Peyer's patch (tissue), 4 donors: ENCODE measurements around the gene IRGC. TPM values are rescaled to one million over a fixed set of nuclear protein-coding genes. Genes with fewer than 3 reads are reported as not detected.

Experiments
- DNase-seq, 3 donors: peaks; one replicate each; pipeline ENCODE4 v3.0.0-alpha.2; 2017 to 2019
- H3K27ac ChIP-seq, 4 donors: fragments of 200-600 bp; sonication (generic); one replicate each; pipeline ENCODE4 v1.5.1; 2016 to 2019
- H3K27me3 ChIP-seq, 2 donors: fragments of 200-600 bp; sonication (generic); one replicate each; pipeline ENCODE4 v1.5.1; 2019
- H3K36me3 ChIP-seq, 3 donors: fragments of 200-600 bp; sonication (generic); one replicate each; pipeline ENCODE4 v1.5.1; 2016 to 2019
- H3K4me1 ChIP-seq, 4 donors: fragments of 200-600 bp; sonication (generic); one replicate each; pipeline ENCODE4 v1.5.1; 2016 to 2019
- H3K4me3 ChIP-seq, 4 donors: fragments of 200-600 bp; sonication (generic); 1 replicate in 3 of 4; 2 replicates in 1 of 4; pipeline ENCODE4 v1.5.1; 2016 to 2019; ENCODE audit warnings: mild to moderate bottlenecking in 1 of 4
- H3K9me3 ChIP-seq, 4 donors: fragments of 200-600 bp; sonication (generic); one replicate each; pipeline ENCODE4 v1.5.1; 2016 to 2019; ENCODE audit warnings: mild to moderate bottlenecking in 1 of 4
- CTCF ChIP-seq, 6 experiments: fragments of 450-650 bp in 4 of 6; fragments of 200-600 bp in 2 of 6; sonication (generic) in 1 of 6; IDR thresholded peaks; one replicate each; pipeline ENCODE4 v1.5.1; 2017 to 2019; ENCODE audit warnings: antibody characterized with exemption in 6 of 6, mild to moderate bottlenecking in 3 of 6, moderate library complexity in 1 of 6
- POLR2A ChIP-seq, 2 donors: fragments of 450-650 bp; IDR thresholded peaks; one replicate each; pipeline ENCODE4 v1.5.1; 2017; ENCODE audit warnings: antibody characterized with exemption in 2 of 2, mild to moderate bottlenecking in 2 of 2, moderate library complexity in 2 of 2
- total RNA-seq, 4 donors: library from RNA; depleted of rRNA; stranded (reverse); fragments of >200 nt; gene quantifications; one replicate each; pipeline ENCODE4 v1.1.0, GENCODE V29; 2016

Gene IRGC
- total RNA-seq, 4 donors from 2014 or later, result not detected

DNA sequence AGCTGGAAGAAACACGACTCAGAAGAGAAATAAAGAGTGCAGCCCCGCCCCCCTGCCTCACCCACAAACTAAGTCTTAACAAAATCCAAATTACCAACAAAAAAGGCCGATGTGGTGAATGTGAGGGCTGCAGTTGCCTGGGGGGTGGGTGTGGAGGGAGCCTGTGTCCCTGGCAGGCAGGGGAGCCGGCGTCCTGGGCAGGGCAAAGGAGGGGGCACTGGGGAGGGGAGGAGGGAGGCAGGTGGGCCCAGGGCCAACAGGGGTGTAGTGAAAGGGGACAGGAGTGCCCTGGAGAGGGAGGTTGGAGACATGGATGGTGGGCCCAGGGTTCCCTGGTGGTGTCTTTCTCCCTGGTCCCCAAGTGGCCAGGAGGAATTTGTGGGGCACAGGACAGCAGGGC lies 4.0 kb downstream of the IRGC start:
- Histone ChIP-seq H3K27me3 (no peaks in the 10 kb centered on the region), H3K9me3 (no peaks in the 10 kb centered on the region), H3K36me3 (no peaks in the 10 kb centered on the region), H3K27ac (no peak overlapping the region), H3K4me3 (no peak overlapping the region), H3K4me1 (no peaks in the 10 kb centered on the region)
- DNase-seq, result no peak
- TF ChIP-seq CTCF (IDR thresholded peaks at IDR 0.05) (no peak), POLR2A (IDR thresholded peaks at IDR 0.05) (no peak)

DNA sequence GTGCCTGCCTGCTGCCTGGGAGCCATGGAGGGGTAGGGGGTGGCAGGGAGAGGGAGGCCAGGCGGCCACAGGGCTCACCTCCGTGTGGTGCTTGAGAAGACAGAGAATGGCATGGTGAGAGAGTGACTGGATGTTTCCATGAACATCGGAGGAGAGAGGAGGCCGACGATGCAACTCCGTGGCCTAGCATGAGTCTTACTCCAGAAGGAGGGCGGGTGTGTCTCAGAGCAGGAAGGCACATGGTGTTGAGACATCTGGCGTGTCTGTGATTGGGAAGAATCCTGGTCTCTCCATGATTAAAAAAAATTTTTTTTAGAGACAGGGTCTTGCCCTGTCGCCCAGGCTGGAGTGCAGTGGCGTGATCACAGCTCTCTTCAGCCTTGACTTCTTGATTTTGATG lies 5.1 kb downstream of the IRGC start:
- no peak for DNase-seq
- no peaks in the 10 kb centered on the region for H3K36me3 ChIP-seq
- H3K27me3 ChIP-seq, result no peaks in the 10 kb centered on the region
- no peaks in the 10 kb centered on the region for H3K9me3 ChIP-seq
- no peak overlapping the region for H3K4me3 ChIP-seq
- TF ChIP-seq POLR2A (IDR thresholded peaks at IDR 0.05) (no peak), CTCF (IDR thresholded peaks at IDR 0.05) (no peak)
- no peaks in the 10 kb centered on the region for H3K4me1 ChIP-seq
- no peak overlapping the region for H3K27ac ChIP-seq

- no peaks in the 10 kb centered on the region for H3K27me3 ChIP-seq
- no peak for TF ChIP-seq POLR2A (IDR thresholded peaks at IDR 0.05)
- no peak for TF ChIP-seq CTCF (IDR thresholded peaks at IDR 0.05)
Observed at GRCh38 chr19:43721469-43722048, 5.7 kb downstream of the IRGC start.

GRCh38 chr19:43723588-43723987 lies 7.7 kb downstream of the IRGC start:
- peak in 4 of 6 experiments; percentile 23 to 59 (median 52) for TF ChIP-seq CTCF (IDR thresholded peaks at IDR 0.05)
- no peak for TF ChIP-seq POLR2A (IDR thresholded peaks at IDR 0.05)
- no peaks in the 10 kb centered on the region for H3K4me1 ChIP-seq
- H3K27ac ChIP-seq, result no peak overlapping the region
- no peaks in the 10 kb centered on the region for H3K9me3 ChIP-seq
- DNase-seq, result no peak
- no peak overlapping the region for H3K4me3 ChIP-seq
- peaks cover 0 to 3% (median 0%) of the 10 kb centered on the region in 3 donors for H3K36me3 ChIP-seq
- H3K27me3 ChIP-seq, result no peaks in the 10 kb centered on the region

More at GRCh38 chr19:43721469-43722048, 5.7 kb downstream of the IRGC start:
- Histone ChIP-seq H3K27ac (no peak overlapping the region), H3K4me3 (no peak overlapping the region), H3K4me1 (no peaks in the 10 kb centered on the region), H3K9me3 (no peaks in the 10 kb centered on the region), H3K36me3 (no peaks in the 10 kb centered on the region)
- no peak for DNase-seq

- no peaks in the 10 kb centered on the region for H3K9me3 ChIP-seq
- H3K4me1 ChIP-seq, result no peaks in the 10 kb centered on the region
- peaks cover 0 to 9% (median 0%) of the 10 kb centered on the region in 3 donors for H3K36me3 ChIP-seq
- no peak overlapping the region for H3K27ac ChIP-seq
- H3K4me3 ChIP-seq, result no peak overlapping the region
- no peak for DNase-seq
- no peak for TF ChIP-seq POLR2A (IDR thresholded peaks at IDR 0.05)
- TF ChIP-seq CTCF (IDR thresholded peaks at IDR 0.05), result no peak
- H3K27me3 ChIP-seq, result no peaks in the 10 kb centered on the region
Observed at GRCh38 chr19:43724896-43725295, 9.0 kb downstream of the IRGC start.

DNA sequence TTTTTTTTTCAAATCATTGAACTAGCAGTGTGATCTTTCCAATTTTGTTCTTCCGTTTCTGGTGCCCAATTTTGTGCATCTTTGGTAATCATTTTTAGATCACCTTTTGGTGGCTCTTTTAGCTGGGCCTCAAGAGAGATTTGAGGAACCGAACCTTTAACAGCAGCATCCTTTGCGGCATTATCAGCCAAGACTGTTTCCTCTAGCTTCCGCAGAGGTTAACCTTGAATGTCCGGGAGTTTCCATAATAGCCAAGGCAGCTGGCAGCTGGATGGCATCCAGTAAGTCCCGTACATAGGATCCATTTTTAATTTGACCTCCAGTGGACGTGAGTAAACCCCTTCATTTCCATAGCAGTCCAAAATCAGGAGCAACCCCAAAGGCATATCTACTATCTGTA lies 9.6 kb downstream of the IRGC start:
- no peak for TF ChIP-seq CTCF (IDR thresholded peaks at IDR 0.05)
- no peak for TF ChIP-seq POLR2A (IDR thresholded peaks at IDR 0.05)
- no peak overlapping the region for H3K4me3 ChIP-seq
- no peak overlapping the region for H3K27ac ChIP-seq
- no peaks in the 10 kb centered on the region for H3K4me1 ChIP-seq
- no peak for DNase-seq
- H3K27me3 ChIP-seq, result no peaks in the 10 kb centered on the region
- H3K9me3 ChIP-seq, result no peaks in the 10 kb centered on the region
- H3K36me3 ChIP-seq, result peaks cover 0 to 9% (median 0%) of the 10 kb centered on the region in 3 donors
